ENCODE data around the gene JADE2.
A peak's percentile ranks its signal among the peaks of the same experiment; 100 is the strongest.

DNA sequence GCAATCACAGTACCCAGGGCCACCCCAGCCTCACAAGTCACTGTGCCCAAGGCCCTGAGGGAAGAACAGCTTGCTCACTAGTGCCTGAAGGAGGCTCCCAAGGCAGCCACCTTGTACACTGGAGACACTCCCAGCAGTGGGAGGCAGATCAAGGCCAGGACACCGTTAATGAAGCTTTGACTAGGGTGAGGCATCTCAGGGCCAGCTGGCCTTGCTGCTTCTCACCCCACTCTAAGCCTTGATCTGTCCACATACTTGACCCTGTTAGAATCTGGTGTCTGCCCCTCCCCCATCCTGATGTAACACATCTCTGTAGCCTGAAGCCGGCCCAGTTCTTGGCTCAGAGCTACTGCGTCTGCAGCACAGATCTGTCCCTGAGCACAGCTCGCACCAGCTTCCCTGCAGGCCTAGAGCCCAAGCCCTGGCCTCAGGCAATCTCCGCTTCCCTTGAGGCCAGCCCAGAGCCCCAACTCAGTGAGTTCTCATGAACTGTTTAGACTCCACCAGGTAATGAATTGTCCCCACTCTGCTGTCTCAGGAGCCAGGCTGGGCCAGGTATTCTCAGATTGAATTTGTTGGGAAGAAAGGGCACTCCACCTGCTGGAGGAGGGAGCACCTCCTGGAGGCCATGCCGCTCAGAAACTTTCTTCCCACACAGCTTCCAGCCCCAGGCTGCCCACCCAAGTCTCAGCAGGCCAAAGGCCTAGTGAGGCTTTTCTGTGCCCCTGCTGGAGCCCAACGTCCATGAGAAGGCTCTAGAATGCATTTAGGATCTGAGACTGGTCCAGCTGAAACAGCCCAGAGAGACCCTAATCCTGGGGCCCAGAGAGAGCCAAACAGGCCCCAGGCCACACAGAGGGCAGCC lies 13.4 kb upstream of the JADE2 start:
- TF ChIP-seq, protein P1, sequence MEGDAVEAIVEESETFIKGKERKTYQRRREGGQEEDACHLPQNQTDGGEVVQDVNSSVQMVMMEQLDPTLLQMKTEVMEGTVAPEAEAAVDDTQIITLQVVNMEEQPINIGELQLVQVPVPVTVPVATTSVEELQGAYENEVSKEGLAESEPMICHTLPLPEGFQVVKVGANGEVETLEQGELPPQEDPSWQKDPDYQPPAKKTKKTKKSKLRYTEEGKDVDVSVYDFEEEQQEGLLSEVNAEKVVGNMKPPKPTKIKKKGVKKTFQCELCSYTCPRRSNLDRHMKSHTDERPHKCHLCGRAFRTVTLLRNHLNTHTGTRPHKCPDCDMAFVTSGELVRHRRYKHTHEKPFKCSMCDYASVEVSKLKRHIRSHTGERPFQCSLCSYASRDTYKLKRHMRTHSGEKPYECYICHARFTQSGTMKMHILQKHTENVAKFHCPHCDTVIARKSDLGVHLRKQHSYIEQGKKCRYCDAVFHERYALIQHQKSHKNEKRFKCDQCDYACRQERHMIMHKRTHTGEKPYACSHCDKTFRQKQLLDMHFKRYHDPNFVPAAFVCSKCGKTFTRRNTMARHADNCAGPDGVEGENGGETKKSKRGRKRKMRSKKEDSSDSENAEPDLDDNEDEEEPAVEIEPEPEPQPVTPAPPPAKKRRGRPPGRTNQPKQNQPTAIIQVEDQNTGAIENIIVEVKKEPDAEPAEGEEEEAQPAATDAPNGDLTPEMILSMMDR (IDR thresholded peaks at IDR 0.05), result peak in 2 of 4 experiments; percentile 16 to 21
- TF ChIP-seq POLR2A (IDR thresholded peaks at IDR 0.05), result no peak

Data from sigmoid colon (tissue), 3 donors.